Upper lobe of right lung (tissue), 1 donor: ENCODE measurements around the gene CTXND1. TPM values are rescaled to one million over a fixed set of nuclear protein-coding genes. Genes with fewer than 3 reads are reported as not detected.

Source experiments
- ATAC-seq: fragments of 200-7000 bp; cut with Tn5 transposase; one replicate; pipeline ENCODE4 v1.9.1; 2020; ENCODE audit warnings: mild to moderate bottlenecking, moderate library complexity
- DNase-seq: peaks from one replicate; pipeline ENCODE4 v3.0.0-alpha.2; 2020
- H3K27ac ChIP-seq: fragments of 200-600 bp; one replicate; pipeline ENCODE4 v1.8.0; 2022
- H3K27me3 ChIP-seq: fragments of 200-600 bp; one replicate; pipeline ENCODE4 v1.8.0; 2022; ENCODE audit warnings: mild to moderate bottlenecking
- H3K36me3 ChIP-seq: fragments of 200-600 bp; one replicate; pipeline ENCODE4 v1.8.0; 2022
- H3K4me1 ChIP-seq: fragments of 200-600 bp; one replicate; pipeline ENCODE4 v1.8.0; 2022
- H3K4me3 ChIP-seq: fragments of 200-600 bp; one replicate; pipeline ENCODE4 v1.8.0; 2022; ENCODE audit warnings: mild to moderate bottlenecking
- H3K9me3 ChIP-seq: fragments of 200-600 bp; one replicate; pipeline ENCODE4 v1.8.0; 2022
- CTCF ChIP-seq: fragments of 200-600 bp; IDR thresholded peaks from one replicate; pipeline ENCODE4 v1.8.0; 2022; ENCODE audit warnings: antibody characterized with exemption
- intact Hi-C: fragments of 100-400 bp; cut with DNase I; formaldehyde crosslinking; loops from one replicate; pipeline ENCODE4 v1.11.0; 2022
- total RNA-seq: library from RNA; stranded (reverse); fragmentation: NEBNext Ultra II Directional; extraction: Animal tissue kit (Norgen Biotek cat#: 25700); gene quantifications from one replicate; pipeline ENCODE4 v1.2.1, GENCODE V29; 2021
- donor health status: DM: no; HTN: yes; CAD: no; lungs with severe emphysema.

CTXND1 gene
- total RNA-seq, 1 donor from 2014 or later, result 1.9 TPM

DNA sequence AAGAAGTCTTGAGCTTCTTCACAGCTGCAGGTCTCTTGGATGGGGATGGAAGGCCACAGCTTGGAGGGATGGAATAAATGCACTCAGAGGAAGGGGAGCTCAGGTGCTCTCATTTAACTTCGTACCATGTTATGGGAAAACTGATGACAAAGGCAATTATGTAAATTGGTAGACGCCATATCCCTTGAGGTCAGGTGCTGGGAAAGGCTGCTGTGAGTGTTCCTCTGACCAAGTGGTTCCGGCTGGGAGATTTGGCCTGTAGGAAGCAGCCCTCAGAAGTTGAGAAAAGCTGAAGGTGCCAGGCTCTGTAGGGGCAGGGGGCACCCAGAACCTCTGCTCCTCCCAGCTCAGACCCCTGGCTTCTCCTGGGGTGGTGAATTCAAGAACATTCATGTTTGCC, 52.1 kb downstream of the CTXND1 start:
- H3K4me1 ChIP-seq, result no peaks in the 10 kb centered on the region
- intact Hi-C loops, result no loop called here
- no peaks in the 10 kb centered on the region for H3K27me3 ChIP-seq
- no peak for TF ChIP-seq CTCF
- no peak overlapping the region for H3K4me3 ChIP-seq
- no peaks in the 10 kb centered on the region for H3K36me3 ChIP-seq
- ATAC-seq, result no peak
- H3K27ac ChIP-seq, result no peak overlapping the region
- DNase-seq, result no peak
- H3K9me3 ChIP-seq, result no peaks in the 10 kb centered on the region

DNA sequence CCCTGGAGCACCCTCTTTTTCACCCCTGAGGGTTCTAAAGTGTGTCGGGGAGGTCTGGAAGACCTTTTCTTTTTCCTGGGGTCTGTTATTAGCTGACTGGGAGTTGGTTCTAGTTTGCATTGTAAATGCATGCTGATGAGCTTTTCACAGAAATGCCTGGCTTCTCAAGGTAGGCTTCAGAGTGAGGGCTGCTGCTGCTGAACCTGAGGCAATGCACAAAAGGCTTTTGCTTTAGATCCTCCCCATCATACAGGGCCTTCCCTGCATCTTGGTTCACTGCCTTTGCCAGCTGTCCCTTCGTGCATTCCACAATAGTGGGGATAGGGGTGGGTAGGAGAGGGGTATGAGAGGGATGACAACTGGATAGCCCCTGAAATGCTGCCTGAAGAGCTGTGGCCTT, 52.6 kb downstream of the CTXND1 start:
- DNase-seq (no peak), ATAC-seq (no peak)
- Histone ChIP-seq H3K36me3 (no peaks in the 10 kb centered on the region), H3K9me3 (no peaks in the 10 kb centered on the region), H3K27me3 (no peaks in the 10 kb centered on the region), H3K4me3 (no peak overlapping the region), H3K4me1 (no peaks in the 10 kb centered on the region), H3K27ac (no peak overlapping the region)
- TF ChIP-seq CTCF, result no peak
- intact Hi-C loops, result no loop called here

DNA sequence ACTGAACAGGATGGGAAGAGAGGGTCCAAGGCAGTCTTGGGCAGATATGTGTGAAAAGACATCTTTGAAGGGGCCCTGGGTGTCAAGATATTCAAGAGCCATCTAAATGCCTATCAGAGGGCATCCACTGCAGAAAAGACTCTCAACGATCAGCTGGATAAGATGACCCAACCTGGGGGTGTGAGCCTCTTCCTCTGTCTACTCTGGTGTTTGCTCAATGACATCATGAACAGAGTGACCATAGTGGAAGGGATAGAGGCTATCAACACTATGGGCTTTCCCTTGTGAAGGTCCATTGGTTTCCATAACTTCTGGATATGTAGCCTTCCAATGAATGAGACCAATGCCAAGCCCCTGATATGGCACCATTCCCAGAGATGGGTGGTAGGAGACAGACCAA, 57.1 kb downstream of the CTXND1 start:
- no peak overlapping the region for H3K4me3 ChIP-seq
- DNase-seq, result no peak

GRCh38 chr15:80194186-80194585, 57.8 kb downstream of the CTXND1 start:
- Histone ChIP-seq H3K9me3 (no peaks in the 10 kb centered on the region), H3K4me3 (no peak overlapping the region), H3K36me3 (no peaks in the 10 kb centered on the region), H3K27ac (no peak overlapping the region), H3K27me3 (no peaks in the 10 kb centered on the region), H3K4me1 (no peaks in the 10 kb centered on the region)
- no peak for ATAC-seq
- DNase-seq, result no peak
- TF ChIP-seq CTCF, result no peak
- intact Hi-C loops, result no loop called here

More for the DNA sequence above, 57.1 kb downstream of the CTXND1 start:
- ATAC-seq, result no peak
- Histone ChIP-seq H3K36me3 (no peaks in the 10 kb centered on the region), H3K4me1 (no peaks in the 10 kb centered on the region), H3K27me3 (no peaks in the 10 kb centered on the region), H3K9me3 (no peaks in the 10 kb centered on the region), H3K27ac (no peak overlapping the region)
- no peak for TF ChIP-seq CTCF
- intact Hi-C loops, result no loop called here

DNA sequence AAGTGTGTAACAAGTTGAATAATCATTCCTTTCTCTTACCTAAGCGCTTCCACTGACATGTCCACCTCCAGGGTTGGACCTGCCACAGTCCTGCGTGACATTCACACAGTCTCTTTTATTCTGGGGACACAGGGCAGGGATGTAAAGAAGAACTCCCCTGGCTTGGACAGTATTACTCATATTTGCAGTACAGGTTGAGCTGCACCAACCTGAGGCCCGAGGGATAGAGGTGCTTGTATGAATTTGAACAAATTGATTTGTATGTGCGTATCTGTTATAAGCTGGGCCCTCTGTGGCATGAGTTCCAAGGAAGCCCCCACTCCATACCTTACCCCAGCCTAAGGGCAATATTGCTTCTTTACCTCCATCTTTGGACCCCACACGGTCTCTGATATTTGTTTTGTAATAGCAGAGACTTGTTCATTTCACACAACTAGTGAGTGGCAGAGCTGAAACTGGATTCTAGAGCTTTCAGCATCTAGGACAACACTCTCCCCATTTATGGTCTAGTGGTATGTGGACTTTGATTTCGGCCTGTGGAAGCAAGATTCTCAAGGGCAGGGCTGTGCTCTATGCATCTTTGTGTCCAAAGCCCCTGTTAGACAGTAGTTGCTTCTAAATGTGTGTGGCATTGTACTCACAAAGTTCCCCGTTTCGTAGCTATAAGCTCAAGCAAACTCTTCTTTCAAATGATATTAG, 60.0 kb downstream of the CTXND1 start:
- H3K36me3 ChIP-seq, result peaks cover 13% of the 10 kb centered on the region
- H3K27ac ChIP-seq, result no peak overlapping the region
- no peak overlapping the region for H3K4me3 ChIP-seq
- H3K27me3 ChIP-seq, result no peaks in the 10 kb centered on the region
- DNase-seq (no peak), ATAC-seq (no peak)
- H3K4me1 ChIP-seq, result no peaks in the 10 kb centered on the region
- intact Hi-C loops, result no loop called here
- no peaks in the 10 kb centered on the region for H3K9me3 ChIP-seq
- no peak for TF ChIP-seq CTCF

- no peak overlapping the region for H3K27ac ChIP-seq
- intact Hi-C loops, result no loop called here
- H3K4me3 ChIP-seq, result no peak overlapping the region
- H3K9me3 ChIP-seq, result no peaks in the 10 kb centered on the region
- no peak for TF ChIP-seq CTCF
- ATAC-seq, result no peak
- no peaks in the 10 kb centered on the region for H3K4me1 ChIP-seq
- no peaks in the 10 kb centered on the region for H3K27me3 ChIP-seq
- peaks cover 21% of the 10 kb centered on the region for H3K36me3 ChIP-seq
- no peak for DNase-seq
These were observed 60.8 kb downstream of the CTXND1 start for GRCh38 chr15:80191198-80191597.
